GM23248 (cell line): ENCODE results near the gene CNIH3.

Source experiments
- EZH2 ChIP-seq: fragments of 200-600 bp; sonication (generic); IDR thresholded peaks from 2 replicates; pipeline ENCODE4 v1.6.1; 2018; ENCODE audit warnings: antibody characterized with exemption, mild to moderate bottlenecking; ENCODE audit not compliant: insufficient read depth, poor library complexity, severe bottlenecking
- EZH2phosphoT487 ChIP-seq: fragments of 200-600 bp; sonication (generic); IDR thresholded peaks from 2 replicates; pipeline ENCODE4 v1.6.1; 2018; ENCODE audit warnings: antibody characterized with exemption, moderate library complexity, mild to moderate bottlenecking, low read depth; ENCODE audit not compliant: insufficient read depth

DNA sequence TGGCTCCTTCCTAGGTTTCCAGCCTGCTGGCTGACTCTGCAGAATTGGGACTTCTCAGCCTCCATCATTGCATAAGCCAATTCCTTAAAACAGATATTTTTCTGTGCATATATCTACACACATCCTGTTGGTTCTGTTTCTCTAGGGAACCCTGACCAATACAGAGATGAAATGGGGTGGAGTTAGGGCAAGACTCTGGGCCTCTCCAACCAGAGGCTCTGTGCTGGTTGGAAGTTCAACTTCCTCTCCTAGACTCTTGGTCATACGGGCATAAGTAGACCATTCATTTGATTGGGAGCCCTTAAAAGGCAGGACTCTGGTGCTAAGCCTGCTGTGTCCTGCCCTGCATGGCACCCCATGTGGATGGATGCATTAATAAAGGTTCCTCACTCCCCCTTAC is 55.0 kb downstream of the CNIH3 start:
- TF ChIP-seq EZH2phosphoT487, result no peak
- TF ChIP-seq EZH2, result no peak
